ENCODE data around the gene S100B. TPM values are rescaled to one million over a fixed set of nuclear protein-coding genes. Genes with fewer than 3 reads are reported as not detected.
A peak's percentile ranks its signal among the peaks of the same experiment; 100 is the strongest.
"Not testable (repeated sequence)": the region's sequence is repeated elsewhere in the genome, so short reads cannot be mapped to it uniquely, and the experiment has no call there.

The S100B gene
- total RNA-seq, 4 donors from 2014 or later, result 260 to 1,153 (median 828) TPM

DNA sequence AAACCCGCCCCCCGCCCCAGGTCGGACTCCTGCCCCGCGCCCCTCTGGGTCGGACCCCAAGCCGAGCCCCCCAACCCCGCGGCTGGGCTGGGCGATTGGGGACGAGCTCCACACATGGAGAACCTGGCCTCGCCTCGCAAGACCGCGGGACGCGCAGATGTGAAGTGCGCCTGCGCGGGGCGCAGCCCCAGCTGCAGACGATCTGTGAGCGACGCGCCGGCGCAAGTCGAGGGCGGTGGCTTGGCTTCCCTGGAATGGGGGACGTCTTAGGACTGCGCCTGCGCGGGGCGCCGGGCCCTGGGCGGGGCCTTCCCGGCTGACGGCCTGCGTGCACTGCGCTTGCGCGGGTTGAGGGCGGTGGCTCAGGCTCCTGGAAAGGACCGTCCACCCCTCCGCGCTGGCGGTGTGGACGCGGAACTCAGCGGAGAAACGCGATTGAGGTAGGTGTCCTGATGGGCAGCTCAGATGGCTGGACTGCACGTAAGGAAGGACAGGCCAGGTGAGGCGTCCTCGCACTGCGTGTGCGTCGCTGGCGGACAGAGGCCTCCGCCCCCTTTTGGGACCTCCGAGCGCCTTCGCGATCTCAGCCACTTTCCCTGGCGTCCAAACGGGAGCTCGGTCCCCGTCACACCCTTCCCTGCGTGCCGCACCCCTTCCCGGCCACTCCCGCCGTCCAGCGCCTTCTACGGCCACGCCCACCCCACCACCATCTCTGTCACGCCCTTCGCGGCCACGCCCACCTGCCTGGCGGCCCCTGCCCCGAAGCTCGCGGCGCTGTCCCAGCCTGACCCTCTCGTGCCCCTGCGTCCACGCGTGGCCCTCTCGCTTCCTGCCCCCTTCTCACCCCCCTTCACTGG lies 30.7 kb upstream of the S100B start, which contains the start of gene PRMT2:
Gene PRMT2 (plus strand): TSS at position 351 of the 857 bp plus-strand sequence. CDS start 1,278 bp downstream, outside the sequence.
- peak; percentile 92 to 98 for TF ChIP-seq EP300 (IDR thresholded peaks at IDR 0.05)
- TF ChIP-seq, protein P1, sequence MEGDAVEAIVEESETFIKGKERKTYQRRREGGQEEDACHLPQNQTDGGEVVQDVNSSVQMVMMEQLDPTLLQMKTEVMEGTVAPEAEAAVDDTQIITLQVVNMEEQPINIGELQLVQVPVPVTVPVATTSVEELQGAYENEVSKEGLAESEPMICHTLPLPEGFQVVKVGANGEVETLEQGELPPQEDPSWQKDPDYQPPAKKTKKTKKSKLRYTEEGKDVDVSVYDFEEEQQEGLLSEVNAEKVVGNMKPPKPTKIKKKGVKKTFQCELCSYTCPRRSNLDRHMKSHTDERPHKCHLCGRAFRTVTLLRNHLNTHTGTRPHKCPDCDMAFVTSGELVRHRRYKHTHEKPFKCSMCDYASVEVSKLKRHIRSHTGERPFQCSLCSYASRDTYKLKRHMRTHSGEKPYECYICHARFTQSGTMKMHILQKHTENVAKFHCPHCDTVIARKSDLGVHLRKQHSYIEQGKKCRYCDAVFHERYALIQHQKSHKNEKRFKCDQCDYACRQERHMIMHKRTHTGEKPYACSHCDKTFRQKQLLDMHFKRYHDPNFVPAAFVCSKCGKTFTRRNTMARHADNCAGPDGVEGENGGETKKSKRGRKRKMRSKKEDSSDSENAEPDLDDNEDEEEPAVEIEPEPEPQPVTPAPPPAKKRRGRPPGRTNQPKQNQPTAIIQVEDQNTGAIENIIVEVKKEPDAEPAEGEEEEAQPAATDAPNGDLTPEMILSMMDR (IDR thresholded peaks at IDR 0.05), result peak in 2 of 5 experiments; percentile 41 to 47
- TF ChIP-seq POLR2A (IDR thresholded peaks at IDR 0.05), result peak; percentile 73 to 95
- H3K9me3 ChIP-seq, result no peaks in the 10 kb centered on the region
- H3K27me3 ChIP-seq, result no peaks in the 10 kb centered on the region
- peak within 1 kb of the TSS; percentile 88 to 99 (median 98) for H3K27ac ChIP-seq
- 0 to 1% methylated on average over 41 to 74 of the region's 90 CpGs for WGBS, 2 donors
- peak within 1 kb of the TSS; percentile 68 to 94 (median 82) for H3K4me3 ChIP-seq
- H3K4me1 ChIP-seq, result peaks cover 0 to 54% (median 28%) of the 10 kb centered on the region in 4 donors
- peak; percentile 83 to 89 for DNase-seq (ENCODE audit: low spot score in 2 of 2)
- no peaks in the 10 kb centered on the region for H3K36me3 ChIP-seq

GRCh38 chr21:46634966-46635323 lies 30.1 kb upstream of the S100B start:
- Histone ChIP-seq H3K4me3 (peak overlapping the region; percentile 68 to 94 (median 82)), H3K36me3 (no peaks in the 10 kb centered on the region), H3K27ac (peak overlapping the region; percentile 88 to 99 (median 98)), H3K9me3 (no peaks in the 10 kb centered on the region), H3K4me1 (peaks cover 0 to 51% (median 28%) of the 10 kb centered on the region in 4 donors), H3K27me3 (no peaks in the 10 kb centered on the region)
- 1% methylated on average over 12 to 14 of the region's 14 CpGs for WGBS, 2 donors
- no peak for TF ChIP-seq POLR2A (IDR thresholded peaks at IDR 0.05)
- TF ChIP-seq, protein P1 (IDR thresholded peaks at IDR 0.05), result peak in 3 of 5 experiments; percentile 26 to 45 (median 31)
- DNase-seq (ENCODE audit: low spot score in 2 of 2), result peak; percentile 41 to 72

GRCh38 chr21:46634427-46634826 lies 29.5 kb upstream of the S100B start:
- no peak for TF ChIP-seq EP300 (IDR thresholded peaks at IDR 0.05)
- TF ChIP-seq POLR2A (IDR thresholded peaks at IDR 0.05), result no peak
- TF ChIP-seq, protein P1 (IDR thresholded peaks at IDR 0.05), result no peak
- Histone ChIP-seq H3K4me3 (peak overlapping the region in 3 of 4 donors; percentile 68 to 94 (median 91)), H3K27me3 (no peaks in the 10 kb centered on the region), H3K27ac (peak overlapping the region; percentile 88 to 99 (median 98)), H3K36me3 (no peaks in the 10 kb centered on the region), H3K4me1 (peaks cover 0 to 46% (median 28%) of the 10 kb centered on the region in 4 donors), H3K9me3 (no peaks in the 10 kb centered on the region)
- 77% methylated on average over 8 of the region's 8 CpGs for WGBS, 2 donors
- DNase-seq (ENCODE audit: low spot score in 2 of 2), result no peak

DNA sequence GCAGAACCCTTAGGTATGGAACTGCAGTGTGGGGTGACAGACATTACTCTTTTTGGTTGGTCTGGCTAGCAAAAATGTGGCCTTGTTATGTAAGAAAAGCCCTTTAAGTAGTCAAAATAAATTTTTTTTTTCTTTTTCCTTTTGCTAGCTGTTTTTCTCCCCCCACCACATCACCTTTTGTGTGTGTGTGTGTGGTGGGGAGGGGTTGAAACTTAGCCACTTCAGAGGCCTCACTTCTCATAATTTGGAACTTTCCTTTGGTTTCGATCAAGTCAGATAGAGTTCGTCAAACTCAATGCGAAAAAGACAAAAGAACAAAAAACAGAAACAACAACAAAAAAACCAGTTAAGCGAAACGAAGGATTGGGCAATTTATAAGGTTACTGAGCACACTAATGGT lies 28.7 kb upstream of the S100B start:
- Histone ChIP-seq H3K27me3 (no peaks in the 10 kb centered on the region), H3K36me3 (no peaks in the 10 kb centered on the region), H3K4me3 (no peak overlapping the region), H3K4me1 (peaks cover 0 to 38% (median 25%) of the 10 kb centered on the region in 4 donors), H3K27ac (peak overlapping the region in 3 of 4 donors; percentile 96 to 99 (median 99)), H3K9me3 (no peaks in the 10 kb centered on the region)
- 79 to 87% methylated on average over 5 of the region's 5 CpGs for WGBS, 2 donors
- DNase-seq (ENCODE audit: low spot score in 2 of 2), result no peak
- TF ChIP-seq POLR2A (IDR thresholded peaks at IDR 0.05), result no peak
- TF ChIP-seq, protein P1 (IDR thresholded peaks at IDR 0.05), result no peak
- TF ChIP-seq EP300 (IDR thresholded peaks at IDR 0.05), result no peak

- H3K27me3 ChIP-seq; H3K9me3 ChIP-seq; H3K27ac ChIP-seq; H3K36me3 ChIP-seq; DNase-seq (ENCODE audit: low spot score in 2 of 2); H3K4me3 ChIP-seq: not testable (repeated sequence)
- WGBS, 2 donors, result 90 to 93% methylated on average over 2 of the region's 2 CpGs
- peaks cover 0 to 11% (median under 1%) of the 10 kb centered on the region in 4 donors for H3K4me1 ChIP-seq
Measured at GRCh38 chr21:46630915-46631314, 26.0 kb upstream of the S100B start.

Measured in tibial nerve (tissue), 4 donors.